ACHN (cell line): Measurements from ENCODE around the gene BEAN1.

ENCODE experiments used
- DNase-seq: peaks from one replicate; pipeline ENCODE4 v3.0.0-alpha.2; 2015
- in situ Hi-C: cut with HindIII; loops from 2 replicates; pipeline ENCODE4 v1.10.0; 2017; ENCODE audit warnings: low sequenced_read_pairs, low pct_ligation_motif_present, low pct_unique_long_range_greater_than_20kb

Gene BEAN1

DNA sequence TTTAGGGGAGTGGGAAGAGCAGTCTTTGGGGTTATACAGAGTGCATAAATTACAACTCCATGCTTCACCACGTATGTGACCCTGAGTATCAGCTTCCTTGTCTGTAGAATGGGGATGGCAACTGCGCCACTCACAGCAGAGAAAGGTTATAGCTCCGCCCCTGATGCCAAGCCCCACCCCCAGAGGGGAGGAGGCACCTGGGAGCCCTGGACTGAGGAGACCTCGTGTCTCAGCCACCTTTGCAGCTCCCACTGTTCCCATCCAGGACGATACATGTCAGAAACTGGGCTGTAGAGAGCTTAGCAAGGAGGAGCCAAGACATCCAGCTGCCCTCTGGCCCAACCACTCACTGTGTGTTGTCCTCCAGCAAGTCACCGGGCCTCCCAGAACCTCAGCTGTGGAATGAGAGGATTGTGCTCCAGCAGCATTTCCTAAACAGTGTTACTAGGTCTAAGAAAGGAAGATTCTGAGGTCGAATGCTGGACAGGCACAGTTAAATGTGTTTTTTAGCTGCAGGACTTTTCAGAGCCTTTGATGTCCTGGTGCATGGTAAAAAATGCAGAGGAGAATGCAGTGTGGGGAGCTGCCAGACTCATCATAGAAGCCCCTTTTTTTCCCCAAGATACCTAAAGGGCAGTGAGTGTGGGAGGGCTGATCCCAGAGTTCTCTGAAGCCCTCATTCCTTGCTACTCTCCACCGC is 49.4 kb downstream of the BEAN1 start:
- in situ Hi-C loops: no loop called here
- DNase-seq: no peak

- no peak for DNase-seq
- in situ Hi-C loops: no loop called here
Measured at GRCh38 chr16:66477028-66477515, 50.0 kb downstream of the BEAN1 start.

- in situ Hi-C loops: no loop called here
- DNase-seq: peak; percentile 67
Measured at GRCh38 chr16:66478733-66479511, 51.8 kb downstream of the BEAN1 start.

DNA sequence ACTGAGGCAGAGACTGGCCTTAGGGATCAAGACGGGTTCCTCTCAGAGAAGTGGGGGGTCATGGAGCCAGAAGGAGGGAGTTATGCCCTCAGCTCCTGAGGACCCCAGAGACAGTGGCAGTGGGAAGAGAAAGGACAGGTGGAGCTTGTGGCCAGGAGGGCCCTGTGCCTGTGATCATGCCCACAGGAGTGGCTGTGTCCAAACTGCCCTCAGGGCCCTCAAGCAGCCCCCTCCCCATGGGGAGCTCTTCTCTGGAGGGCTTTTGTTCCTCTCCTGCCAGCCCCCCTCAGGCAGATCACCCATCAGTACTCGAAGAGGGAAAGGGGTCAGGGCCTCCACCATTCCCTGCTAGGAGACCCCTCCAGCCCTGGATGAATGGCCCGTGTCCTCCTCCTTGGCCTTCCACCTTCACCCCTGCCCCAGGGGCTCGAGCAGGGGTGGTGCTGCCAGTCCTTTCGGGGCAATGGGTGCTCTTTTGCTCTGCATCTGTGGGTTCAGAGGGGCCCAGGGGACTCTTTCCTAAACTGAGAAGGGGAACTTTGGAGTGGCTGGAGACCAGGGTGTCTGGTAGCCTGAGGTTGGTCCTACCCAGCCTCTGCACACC is 52.7 kb downstream of the BEAN1 start:
- DNase-seq: no peak
- in situ Hi-C loops: no loop called here

DNA sequence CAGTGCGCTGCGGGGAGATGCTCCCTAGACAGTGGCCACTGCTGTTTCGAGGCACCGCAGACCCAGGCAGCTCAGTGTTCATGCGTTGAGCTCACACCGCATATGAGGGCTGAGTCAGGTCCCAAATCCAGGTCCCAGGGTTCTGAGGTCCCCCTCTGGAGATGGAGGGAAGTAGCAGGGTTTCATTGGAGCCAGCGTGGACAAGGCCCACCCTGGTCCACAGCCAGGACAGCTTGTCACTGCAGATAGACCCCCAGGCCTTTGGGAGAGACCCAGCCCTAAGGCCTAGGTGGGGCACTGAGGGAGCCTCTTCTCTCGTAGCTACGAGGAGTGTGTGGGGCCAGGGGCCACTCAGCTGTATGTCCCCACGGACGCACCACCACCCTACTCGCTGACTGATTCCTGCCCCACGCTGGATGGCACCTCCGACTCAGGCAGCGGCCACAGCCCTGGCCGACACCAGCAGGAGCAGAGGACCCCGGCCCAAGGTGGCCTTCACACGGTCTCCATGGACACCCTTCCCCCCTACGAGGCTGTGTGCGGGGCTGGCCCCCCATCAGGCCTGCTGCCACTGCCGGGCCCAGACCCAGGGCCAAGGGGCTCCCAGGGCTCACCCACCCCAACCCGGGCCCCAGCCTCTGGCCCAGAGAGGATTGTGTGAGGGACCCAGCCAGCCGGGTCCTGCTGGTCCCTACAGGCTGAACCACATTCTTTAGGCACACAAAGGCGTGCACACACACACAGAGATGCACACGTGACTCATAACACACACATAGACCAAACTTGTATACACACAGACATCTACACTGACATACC is 53.4 kb downstream of the BEAN1 start:
- DNase-seq: no peak
- in situ Hi-C loops: no loop called here

GRCh38 chr16:66481081-66481942 is 54.2 kb downstream of the BEAN1 start:
- in situ Hi-C loops: no loop called here
- no peak for DNase-seq

DNA sequence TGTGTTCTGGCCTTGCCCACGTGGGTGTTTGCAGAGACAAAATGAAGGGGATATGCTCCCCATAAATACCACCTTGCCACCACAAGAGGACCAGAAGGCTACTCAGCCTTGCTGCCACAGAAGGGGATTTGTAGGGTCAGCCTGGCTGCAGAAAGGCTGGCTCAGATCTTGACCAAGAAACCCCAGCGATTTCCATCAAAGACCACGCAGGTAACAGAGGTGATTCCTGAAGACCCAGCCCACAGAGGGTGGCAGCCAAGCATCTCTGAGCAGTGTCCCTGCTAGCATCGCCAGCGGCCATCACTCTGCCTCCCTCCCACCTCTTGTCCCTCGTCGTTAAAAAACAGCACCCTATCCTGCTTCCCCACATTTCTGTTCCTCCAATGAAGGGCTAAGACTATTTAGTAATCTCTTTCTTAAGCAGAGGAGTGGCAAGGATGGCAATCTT is 54.9 kb downstream of the BEAN1 start:
- in situ Hi-C loops: no loop called here
- DNase-seq: no peak

DNA sequence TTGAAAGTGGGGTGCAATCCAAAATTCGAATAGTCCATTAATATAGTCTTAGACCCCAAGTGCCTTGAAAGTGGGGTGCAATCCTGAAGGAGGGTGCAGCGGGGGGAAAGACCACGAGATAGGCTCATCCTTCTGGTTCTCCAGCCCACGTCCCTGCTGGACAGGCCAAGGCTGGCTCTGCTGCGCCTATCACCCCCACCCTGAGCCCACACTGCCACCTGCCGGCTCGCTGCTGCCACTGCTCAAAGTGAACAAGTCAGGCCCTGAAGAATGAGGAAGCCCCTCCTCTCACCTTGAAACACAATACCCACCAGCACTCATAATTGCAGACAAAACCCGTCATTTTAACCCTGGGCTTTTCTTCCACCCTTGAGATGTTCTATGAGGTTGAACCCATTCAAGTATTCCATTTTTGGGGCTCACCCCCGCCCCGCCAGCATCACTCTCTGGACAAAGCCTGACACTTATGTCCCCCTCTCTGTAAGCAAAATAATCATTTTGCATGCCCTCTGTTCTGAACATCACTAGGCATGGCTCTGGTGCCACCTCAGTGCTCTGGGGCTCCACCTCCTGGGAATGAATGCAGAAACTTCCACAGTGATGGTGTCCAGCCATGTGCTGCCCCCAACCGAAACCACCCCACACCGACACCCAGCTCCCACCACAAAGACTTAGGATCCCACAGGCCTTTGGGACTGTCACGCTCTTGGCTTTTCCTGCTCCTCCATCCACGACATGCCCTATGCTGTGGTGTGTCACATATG is 56.8 kb downstream of the BEAN1 start:
- DNase-seq: peak; percentile 82
- in situ Hi-C loops: no loop called here

DNA sequence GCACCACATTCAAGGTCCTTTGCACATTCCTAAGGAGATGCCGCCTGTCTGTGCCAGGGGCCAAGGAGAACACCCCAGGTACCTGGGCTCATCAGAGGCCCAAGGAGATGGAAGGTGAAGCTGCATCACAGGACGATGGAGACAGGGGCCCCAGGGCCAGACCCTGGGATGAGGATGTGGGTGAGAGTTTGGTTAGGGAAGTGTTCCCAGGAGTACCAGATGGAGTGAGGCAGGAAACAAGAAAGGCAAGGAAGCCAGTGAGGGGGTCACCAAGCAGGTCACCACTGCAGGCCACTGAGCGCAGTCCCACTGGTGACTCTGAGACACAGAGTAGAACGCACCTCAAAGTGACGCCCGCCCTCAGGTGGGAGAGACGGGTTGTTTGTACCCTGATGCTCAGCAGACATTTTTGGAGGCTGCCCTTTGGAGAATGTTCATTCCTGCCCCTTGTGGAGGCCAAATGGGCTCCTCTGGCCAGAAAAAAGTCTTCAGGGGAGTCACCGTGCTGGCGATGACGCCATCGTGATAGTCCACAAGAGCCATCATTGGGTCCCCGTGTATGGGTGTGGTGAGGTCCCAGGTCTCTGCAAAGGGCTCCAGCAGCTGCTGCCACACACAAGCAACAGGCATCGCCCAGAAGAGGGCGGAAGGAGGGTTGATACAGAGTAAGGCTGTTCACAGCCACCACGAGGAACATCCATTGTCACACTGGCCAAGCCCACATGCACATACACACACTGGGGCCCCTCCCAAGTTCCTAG is 57.5 kb downstream of the BEAN1 start:
- no peak for DNase-seq
- in situ Hi-C loops: no loop called here

- no peak for DNase-seq
- in situ Hi-C loops: no loop called here
Measured at GRCh38 chr16:66485376-66485775, 58.3 kb downstream of the BEAN1 start.

GRCh38 chr16:66486199-66486772 is 59.2 kb downstream of the BEAN1 start:
- in situ Hi-C loops: no loop called here
- DNase-seq: no peak

- no peak for DNase-seq
- in situ Hi-C loops: no loop called here
Measured at GRCh38 chr16:66486773-66487579, 59.9 kb downstream of the BEAN1 start.

- DNase-seq: no peak
- in situ Hi-C loops: no loop called here
Measured at GRCh38 chr16:66487580-66488275, 60.6 kb downstream of the BEAN1 start.

DNA sequence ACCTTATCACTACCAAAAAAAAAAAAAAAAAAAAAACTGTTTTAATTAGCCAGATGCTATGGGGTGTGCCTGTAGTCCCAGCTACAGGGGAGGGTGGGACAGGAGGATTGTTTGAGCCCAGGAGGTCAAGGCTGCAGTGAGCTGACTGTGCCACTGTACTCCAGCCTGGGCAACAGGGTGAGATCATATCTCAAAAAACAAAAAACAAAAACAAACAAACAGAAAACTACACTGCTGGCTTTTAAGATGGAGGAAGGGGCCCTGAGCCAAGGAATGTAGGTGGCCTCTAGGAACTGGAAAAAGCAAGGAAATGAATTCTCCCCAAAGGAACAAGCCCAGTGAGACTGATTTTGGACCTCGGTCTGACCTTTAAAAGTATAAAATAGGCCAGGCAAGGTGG is 61.4 kb downstream of the BEAN1 start:
- in situ Hi-C loops: no loop called here
- DNase-seq: no peak

DNA sequence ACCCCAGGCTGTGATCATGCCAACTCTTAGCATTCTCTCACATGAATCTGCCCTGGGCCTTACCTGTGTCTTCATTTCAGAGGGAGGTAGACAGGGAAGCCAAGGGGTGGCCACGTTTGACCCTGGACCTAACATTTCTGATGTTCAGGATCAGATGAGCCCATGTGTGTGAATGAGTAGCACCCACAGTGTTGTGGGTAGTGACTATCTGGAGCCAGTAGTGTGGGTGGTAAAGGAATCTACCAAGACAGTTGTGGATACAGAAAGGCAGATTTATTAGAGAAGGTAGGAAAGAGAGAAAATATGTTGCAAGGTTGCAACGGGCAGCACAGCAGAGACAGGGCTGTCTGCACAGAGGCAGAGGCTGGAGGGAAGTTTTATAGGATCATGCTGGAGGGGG is 62.3 kb downstream of the BEAN1 start:
- in situ Hi-C loops: no loop called here
- DNase-seq: no peak
